Ishikawa (cell line): ENCODE measurements around the gene TP53RK.

ENCODE experiments used
- EP300 ChIP-seq: IDR thresholded peaks from 2 replicates; pipeline ENCODE4 v1.6.1; 2012; ENCODE audit warnings: borderline replicate concordance
- MAX ChIP-seq: IDR thresholded peaks from 2 replicates; pipeline ENCODE4 v1.6.1; 2012
- REST ChIP-seq: IDR thresholded peaks from 2 replicates; pipeline ENCODE4 v1.6.1; 2012; ENCODE audit warnings: low read depth, mild to moderate bottlenecking
- TAF1 ChIP-seq: IDR thresholded peaks from 2 replicates; pipeline ENCODE4 v1.6.1; 2012; ENCODE audit warnings: low read depth, mild to moderate bottlenecking

- no peak for TF ChIP-seq REST
- no peak for TF ChIP-seq MAX
- no peak for TF ChIP-seq TAF1
- no peak for TF ChIP-seq EP300
These were observed 8.0 kb downstream of the TP53RK start for GRCh38 chr20:46681032-46681854.
